K562 (cell line): ENCODE measurements around the gene FOXN1. TPM values are rescaled to one million over a fixed set of nuclear protein-coding genes. Genes with fewer than 3 reads are reported as not detected.
A peak's percentile ranks its signal among the peaks of the same experiment; 100 is the strongest.

Experiments used
- FOXK2 ChIP-seq, 2 experiments: fragments of 450-650 bp; IDR thresholded peaks in 1 of 2; conservative IDR thresholded peaks in 1 of 2; 2 replicates each; pipeline ENCODE4 v1.6.1; 2016; ENCODE audit warnings: low read depth in 2 of 2, mild to moderate bottlenecking in 1 of 2
- FOXM1 ChIP-seq, 2 experiments: fragments of 450-650 bp in 1 of 2; sonication (generic) in 1 of 2; formaldehyde crosslinking in 1 of 2; IDR thresholded peaks; 2 replicates each; pipeline versions ENCODE4 v1.6.1 to v1.9.0; 2017 to 2022; ENCODE audit warnings: low read depth in 2 of 2, mild to moderate bottlenecking in 2 of 2, missing genetic modification reagents in 1 of 2, moderate library complexity in 1 of 2
- GMEB1 ChIP-seq: fragments of 250-450 bp; sonication (Bioruptor Pico); IDR thresholded peaks from 2 replicates; pipeline ENCODE4 v1.4.0; 2020; ENCODE audit warnings: mild to moderate bottlenecking
- HIVEP1 ChIP-seq: fragments of 250-450 bp; sonication (Bioruptor Pico); IDR thresholded peaks from 2 replicates; pipeline ENCODE4 v1.4.0; 2020; ENCODE audit warnings: mild to moderate bottlenecking
- HLTF ChIP-seq: fragments of 450-650 bp; IDR thresholded peaks from 2 replicates; pipeline ENCODE4 v1.6.1; 2016
- HNRNPK ChIP-seq: fragments of 200-400 bp; formaldehyde crosslinking; IDR thresholded peaks from one replicate; pipeline ENCODE4 v1.6.1; 2018; ENCODE audit warnings: mild to moderate bottlenecking, low read depth, low read length; ENCODE audit not compliant: poor library complexity, severe bottlenecking
- MCM5 ChIP-seq: fragments of 450-650 bp; IDR thresholded peaks from 2 replicates; pipeline ENCODE4 v1.6.1; 2016; ENCODE audit warnings: low read depth
- MXD1 ChIP-seq: fragments of 250-450 bp; sonication (Bioruptor Pico); IDR thresholded peaks from 2 replicates; pipeline ENCODE4 v1.8.0; 2021; ENCODE audit warnings: borderline replicate concordance, mild to moderate bottlenecking, moderate library complexity; ENCODE audit not compliant: poor library complexity, severe bottlenecking
- NFATC3 ChIP-seq: fragments of 450-650 bp; IDR thresholded peaks from 2 replicates; pipeline ENCODE4 v1.6.1; 2017; ENCODE audit warnings: mild to moderate bottlenecking
- NONO ChIP-seq, 2 experiments: fragments of 200-400 bp in 1 of 2; fragments of 450-650 bp in 1 of 2; formaldehyde crosslinking in 1 of 2; IDR thresholded peaks; 2 replicates each; pipeline ENCODE4 v1.6.1; 2017; ENCODE audit warnings: low read depth in 2 of 2, mild to moderate bottlenecking in 2 of 2, moderate library complexity in 2 of 2, low read length in 1 of 2
- NR2F6 ChIP-seq: fragments of 450-650 bp; formaldehyde crosslinking; IDR thresholded peaks from 2 replicates; pipeline ENCODE4 v1.4.0; 2020; ENCODE audit warnings: mild to moderate bottlenecking
- SMAD2 ChIP-seq: fragments of 150-350 bp; IDR thresholded peaks from 2 replicates; pipeline ENCODE4 v1.6.1; 2014; ENCODE audit warnings: low read depth, mild to moderate bottlenecking, low read length
- SMARCC2 ChIP-seq: fragments of 450-650 bp; IDR thresholded peaks from 2 replicates; pipeline ENCODE4 v1.6.1; 2017; ENCODE audit warnings: antibody characterized with exemption, moderate library complexity, mild to moderate bottlenecking, low read depth
- SNAPC5 ChIP-seq: fragments of 250-450 bp; sonication (Bioruptor Pico); IDR thresholded peaks from 2 replicates; pipeline ENCODE4 v1.8.0; 2021; ENCODE audit warnings: moderate library complexity, mild to moderate bottlenecking, inconsistent platforms
- TBL1XR1 ChIP-seq, 2 experiments: IDR thresholded peaks; 2 replicates each; pipeline ENCODE4 v1.6.1; 2012; ENCODE audit warnings: improper control_type of control experiment in 2 of 2, low read length in 2 of 2, mild to moderate bottlenecking in 1 of 2
- ZMIZ1 ChIP-seq, 2 experiments: fragments of 150-350 bp in 1 of 2; IDR thresholded peaks; 2 replicates each; pipeline ENCODE4 v1.6.1; 2012 to 2016; ENCODE audit warnings: low read depth in 2 of 2, low read length in 2 of 2, mild to moderate bottlenecking in 1 of 2, moderate library complexity in 1 of 2
- ZNF197 ChIP-seq: fragments of 200-800 bp; sonication (Bioruptor generic); IDR thresholded peaks from 2 replicates; pipeline ENCODE4 v1.6.1; 2016; ENCODE audit warnings: low read depth, missing genetic modification characterization, missing compliant biosample characterization
- ZNF212 ChIP-seq: fragments of 450-650 bp; formaldehyde crosslinking; IDR thresholded peaks from 2 replicates; pipeline ENCODE4 v1.4.0; 2020; ENCODE audit warnings: mild to moderate bottlenecking
- ZNF431 ChIP-seq: sonication (generic); formaldehyde crosslinking; IDR thresholded peaks from 2 replicates; pipeline ENCODE4 v1.8.0; 2022; ENCODE audit warnings: mild to moderate bottlenecking, missing genetic modification reagents
- ZNF512 ChIP-seq: IDR thresholded peaks from 2 replicates; pipeline ENCODE4 v1.6.1; 2016; ENCODE audit warnings: missing genetic modification characterization, missing compliant biosample characterization
- ZNF561 ChIP-seq: fragments of 450-650 bp; formaldehyde crosslinking; conservative IDR thresholded peaks from 2 replicates; pipeline ENCODE4 v1.4.0; 2020; ENCODE audit warnings: mild to moderate bottlenecking, moderate library complexity
- ZNF668 ChIP-seq: fragments of 250-450 bp; sonication (Bioruptor Pico); IDR thresholded peaks from 2 replicates; pipeline ENCODE4 v1.8.0; 2022; ENCODE audit warnings: mild to moderate bottlenecking, inconsistent platforms
- polyA plus RNA-seq, 8 experiments: library from polyadenylated mRNA; depleted of rRNA in 4 of 8; stranded (reverse) in 5 of 8; unstranded in 3 of 8; fragments of >200 nt; fragmentation: Nextera tagmentation in 2 of 8; fragmentation: Illumina TruSeq in 1 of 8; extraction: Ambion mirVana in 2 of 8; extraction: Trizol in 1 of 8; gene quantifications; 2 replicates each; pipeline versions ENCODE4 v1.2.1 to v1.2.3, GENCODE V29; 2011 to 2014; ENCODE audit warnings: inconsistent platforms in 1 of 8, missing spikeins in 1 of 8
- total RNA-seq, 7 experiments: library from RNA; depleted of rRNA in 6 of 7; stranded (reverse); fragments of >200 nt in 6 of 7; fragmentation: Illumina TruSeq in 2 of 7; extraction: Trizol in 2 of 7; gene quantifications; 2 replicates each; pipeline versions ENCODE4 v1.2.1 to v1.2.3, GENCODE V29; 2011 to 2021; ENCODE audit warnings: low replicate concordance in 1 of 7

FOXN1 gene
- total and polyA plus RNA-seq, 9 of the 15 experiments (the other 6 are each of a cell fraction or from before 2014, with no cell fraction given), result not detected

- TF ChIP-seq NR2F6 (no peak), MCM5 (no peak), SNAPC5 (CRISPR knock-in tag) (no peak), ZNF668 (CRISPR knock-in tag) (no peak), GMEB1 (no peak), TBL1XR1 (IDR thresholded peaks at IDR 0.05; ENCODE audit: low read length in 2 of 2) (peak; percentile 79 to 93), ZNF431 (CRISPR knock-in tag) (no peak), FOXM1 (IDR thresholded peaks at IDR 0.05; ENCODE audit: low read depth) (peak; percentile 95), FOXM1 (CRISPR knock-in tag; IDR thresholded peaks at IDR 0.05; ENCODE audit: low read depth) (no peak), HIVEP1 (CRISPR knock-in tag) (no peak), HLTF (peak; percentile 97), SMARCC2 (peak; percentile 72), ZNF561 (CRISPR knock-in tag) (no peak), ZNF212 (no peak), MXD1 (CRISPR knock-in tag) (no peak), ZNF512 (tag) (no peak), NFATC3 (no peak), ZNF197 (CRISPR knock-in tag) (0 out of 2 replicates have a peak, but pooled peaks have one; percentile 60), ZMIZ1 (IDR thresholded peaks at IDR 0.05; ENCODE audit: low read depth in 2 of 2, low read length in 2 of 2) (peak in 1 of 2 experiments; percentile 95; a peak in 2 of 4 replicates), NONO (IDR thresholded peaks at IDR 0.05; ENCODE audit: low read depth in 2 of 2, low read length in 1 of 2) (no peak), SMAD2 (no peak), HNRNPK (no peak), FOXK2 (conservative IDR thresholded peaks at IDR 0.05 in 1 of 2, IDR thresholded peaks at IDR 0.05 in 1 of 2; ENCODE audit: low read depth in 2 of 2) (no peak; a peak in 1 of 4 replicates)
Measured at GRCh38 chr17:28527181-28527681, 21.1 kb downstream of the FOXN1 start (continued).
